A673 (cell line): ENCODE data around the gene PALD1.

ENCODE experiments used
- CTCF ChIP-seq: fragments of 300-800, 200-600 bp; sonication (generic); conservative IDR thresholded peaks from 2 replicates; pipeline ENCODE4 v1.5.1; 2017; ENCODE audit warnings: low read depth, mild to moderate bottlenecking, antibody characterized with exemption, low read length, moderate library complexity, mixed read lengths
- EZH2 ChIP-seq: fragments of 200-600 bp; sonication (generic); IDR thresholded peaks from 2 replicates; pipeline ENCODE4 v1.6.1; 2017; ENCODE audit warnings: borderline replicate concordance, low read depth, mild to moderate bottlenecking, mixed read lengths, antibody characterized with exemption, low read length; ENCODE audit not compliant: poor library complexity, severe bottlenecking

GRCh38 chr10:70563230-70563629, 84.7 kb downstream of the PALD1 start:
- TF ChIP-seq EZH2 (no peak), CTCF (no peak)
